Heart left ventricle (tissue), 13 donors: Measurements from ENCODE around the gene ZACN.

Source experiments
- CTCF ChIP-seq, 12 donors: fragments of 200-600 bp; sonication (generic) in 4 of 12; IDR thresholded peaks; one replicate each; pipeline versions ENCODE4 v1.5.0 to v1.8.0; 2018 to 2022; ENCODE audit warnings: antibody characterized with exemption in 12 of 12, mild to moderate bottlenecking in 5 of 12
- POLR2A ChIP-seq, 2 donors: fragments of 450-650 bp; IDR thresholded peaks; one replicate each; pipeline ENCODE4 v1.6.1; 2017; ENCODE audit warnings: antibody characterized with exemption in 2 of 2, mild to moderate bottlenecking in 2 of 2, moderate library complexity in 2 of 2
- donor health status: ischemic (EF 13 %, LVEDD 7.1; RV severe dilation, severe dysfunction).
- donor health status: DM: no; HTN: yes; CAD: no.
- donor health status: DM: no; HTN: no; CAD: no.
- donor health status: ischemic (EF 25% LVEDD 6.9; RV normal size, moderate dysfunction).
- donor health status: ischemic (EF 25% LVEDD 5.7; RV mildly dilated, moderate dysfunction).
- donor health status: ischemic (EF 35%, LVEDD 5.7; RV mildly dilated, moderate dysfunction).
- donor health status: nonischemic (EF 11% LVEDD 7.7; RV severe dilation, severe dysfunction).
- donor health status: DM: yes; HTN: yes; CAD: no.
- donor health status: PGD.
- donor health status: ischemic (EF 29% LVEDD 5.4; RV normal size, mild dysfunction).
- donor health status: nonischemic (EF 23%, LVEDD 6.1; RV moderate dilation, normal function).

- no peak for TF ChIP-seq POLR2A (IDR thresholded peaks at IDR 0.05)
- no peak for TF ChIP-seq CTCF (IDR thresholded peaks at IDR 0.05)
Measured at GRCh38 chr17:76083536-76084182, 4.7 kb downstream of the ZACN start.
